Adrenal gland (tissue), 12 donors: ENCODE data around the gene VPS39. TPM values are rescaled to one million over a fixed set of nuclear protein-coding genes. Genes with fewer than 3 reads are reported as not detected.
A peak's percentile ranks its signal among the peaks of the same experiment; 100 is the strongest.

Source experiments
- DNase-seq, 7 donors: peaks; one replicate each; pipeline ENCODE4 v3.0.0-alpha.2; 2019 to 2020
- H3K27ac ChIP-seq, 5 donors: fragments of 200-600 bp; sonication (generic) in 4 of 5; 1 replicate in 3 of 5; 2 replicates in 2 of 5; pipeline versions ENCODE4 v1.5.1 to v1.8.0; 2016 to 2020; ENCODE audit warnings: mild to moderate bottlenecking in 1 of 5
- H3K27me3 ChIP-seq: fragments of 200-600 bp; 2 replicates; pipeline ENCODE4 v1.8.0; 2021
- H3K36me3 ChIP-seq, 2 donors: fragments of 200-600 bp; replicated peaks in 1 of 2; 1 replicate in 1 of 2; 2 replicates in 1 of 2; pipeline versions ENCODE4 v1.5.1 to v1.8.0; 2018 to 2022
- H3K4me1 ChIP-seq, 2 donors: fragments of 200-600 bp; replicated peaks in 1 of 2; 1 replicate in 1 of 2; 2 replicates in 1 of 2; pipeline versions ENCODE4 v1.5.1 to v1.8.0; 2018 to 2021
- H3K4me3 ChIP-seq, 4 donors: fragments of 200-600 bp; sonication (generic) in 3 of 4; one replicate each; pipeline ENCODE4 v1.5.1; 2016 to 2018
- H3K9me3 ChIP-seq, 3 donors: fragments of 200-600 bp; sonication (generic) in 1 of 3; replicated peaks in 1 of 3; 1 replicate in 2 of 3; 2 replicates in 1 of 3; pipeline versions ENCODE4 v1.5.1 to v1.8.0; 2016 to 2021
- CTCF ChIP-seq, 6 experiments: fragments of 450-650 bp in 4 of 6; fragments of 200-600 bp in 2 of 6; sonication (generic) in 1 of 6; IDR thresholded peaks; 1 replicate in 5 of 6; 2 replicates in 1 of 6; pipeline versions ENCODE4 v1.5.1 to v1.8.0; 2016 to 2021; ENCODE audit warnings: antibody characterized with exemption in 6 of 6, mild to moderate bottlenecking in 2 of 6, moderate library complexity in 1 of 6
- POLR2A ChIP-seq, 2 donors: fragments of 450-650 bp; IDR thresholded peaks; one replicate each; pipeline ENCODE4 v1.6.1; 2017; ENCODE audit warnings: antibody characterized with exemption in 2 of 2, mild to moderate bottlenecking in 2 of 2, moderate library complexity in 1 of 2
- WGBS, 4 donors: extraction: QIAGEN DNeasy Blood & Tissue Kit in 2 of 4; methylation state at CpG; one replicate each; pipeline versions ENCODE4 v1.1.5 to v1.1.7; 2013 to 2017; 5-methylcytosine and 5-hydroxymethylcytosine counted together
- intact Hi-C, 2 donors: fragments of 100-400 bp; cut with DNase I; formaldehyde crosslinking; loops; one replicate each; pipeline versions ENCODE4 v1.14.1 to v1.15.0; 2022 to 2023
- polyA plus RNA-seq, 3 donors: library from polyadenylated mRNA; stranded (reverse); fragments of 200-250 nt in 2 of 3; fragments of 350-450 nt in 1 of 3; fragmentation: Illumina TruSeq in 1 of 3; extraction: RNeasy Lipid Tissue Mini Kit (QIAGEN cat#74804) in 1 of 3; gene quantifications; one replicate each; pipeline ENCODE4 v1.2.3, GENCODE V29; 2013 to 2014
- total RNA-seq, 9 donors: library from RNA; depleted of rRNA in 4 of 9; stranded (reverse); fragments of >200 nt in 4 of 9; fragments of 120-200 nt in 1 of 9; fragmentation: NEBNext Ultra II Directional in 1 of 9; extraction: Animal tissue kit (Norgen Biotek cat#: 25700) in 1 of 9; gene quantifications; one replicate each; pipeline versions ENCODE4 v1.1.0 to v1.2.4, GENCODE V29; 2013 to 2023
- donor health status: healthy with polysubstance abuse.
- donor health status: Bipolar disorder and iron deficiency.
- donor health status: DM: yes; HTN: yes; CAD: no.
- donor health status: DM: no; HTN: no; CAD: no.
- donor health status: DM: no; HTN: no; CAD: no.
- donor health status: DM: yes; HTN: yes; CAD: no.

The VPS39 gene
- total and polyA plus RNA-seq, 12 donors, result 42.4 to 159 (median 70.4) TPM

- peak in 1 of 7 donors; percentile 36 for DNase-seq
- WGBS, 4 donors, result 92 to 96% (median 95%) methylated on average over 8 of the region's 8 CpGs
- TF ChIP-seq POLR2A (IDR thresholded peaks at IDR 0.05) (no peak), CTCF (IDR thresholded peaks at IDR 0.05) (no peak)
- H3K4me1 ChIP-seq, result peaks cover 8 to 12% of the 10 kb centered on the region in 2 donors
- H3K9me3 ChIP-seq, result no peaks in the 10 kb centered on the region
- intact Hi-C loops, result no loop called here
- H3K27me3 ChIP-seq, result no peaks in the 10 kb centered on the region
- H3K4me3 ChIP-seq, result no peak overlapping the region
- no peak overlapping the region for H3K27ac ChIP-seq
- H3K36me3 ChIP-seq, result peaks cover 0 to 35% of the 10 kb centered on the region in 2 donors
Observed at GRCh38 chr15:42157381-42157780, 50.7 kb downstream of the VPS39 start.

- 76 to 81% (median 78%) methylated on average over 5 to 8 of the region's 8 CpGs for WGBS, 4 donors
- Histone ChIP-seq H3K9me3 (no peaks in the 10 kb centered on the region), H3K27me3 (no peaks in the 10 kb centered on the region), H3K4me3 (no peak within 1 kb of the TSS), H3K36me3 (peaks cover 0 to 25% of the 10 kb centered on the region in 2 donors), H3K4me1 (peaks cover 8 to 12% of the 10 kb centered on the region in 2 donors), H3K27ac (no peak within 1 kb of the TSS)
- TF ChIP-seq CTCF (IDR thresholded peaks at IDR 0.05), result no peak
- TF ChIP-seq POLR2A (IDR thresholded peaks at IDR 0.05), result no peak
- intact Hi-C loops, result no loop called here
- no peak for DNase-seq
Observed at GRCh38 chr15:42156243-42156922, 51.7 kb downstream of the VPS39 start, which contains the start of gene PLA2G4F. Gene PLA2G4F (minus strand): TSS chr15:42156636. CDS start chr15:42156549, 87 bp downstream.

GRCh38 chr15:42155546-42156242, 52.4 kb downstream of the VPS39 start:
- 63 to 79% (median 72%) methylated on average over 26 to 27 of the region's 27 CpGs for WGBS, 4 donors
- intact Hi-C loops, result no loop called here
- H3K4me1 ChIP-seq, result peaks cover 8 to 12% of the 10 kb centered on the region in 2 donors
- DNase-seq, result no peak
- H3K9me3 ChIP-seq, result no peaks in the 10 kb centered on the region
- no peaks in the 10 kb centered on the region for H3K27me3 ChIP-seq
- TF ChIP-seq POLR2A (IDR thresholded peaks at IDR 0.05) (no peak), CTCF (IDR thresholded peaks at IDR 0.05) (no peak)
- no peak overlapping the region for H3K4me3 ChIP-seq
- H3K36me3 ChIP-seq, result peaks cover 0 to 18% of the 10 kb centered on the region in 2 donors
- no peak overlapping the region for H3K27ac ChIP-seq

- Histone ChIP-seq H3K36me3 (peaks cover 0 to 11% of the 10 kb centered on the region in 2 donors), H3K4me1 (peaks cover 8 to 12% of the 10 kb centered on the region in 2 donors), H3K9me3 (no peaks in the 10 kb centered on the region), H3K27me3 (no peaks in the 10 kb centered on the region), H3K4me3 (no peak overlapping the region), H3K27ac (no peak overlapping the region)
- 89 to 94% (median 93%) methylated on average over 14 of the region's 14 CpGs for WGBS, 4 donors
- intact Hi-C loops, result no loop called here
- TF ChIP-seq POLR2A (IDR thresholded peaks at IDR 0.05), result no peak
- TF ChIP-seq CTCF (IDR thresholded peaks at IDR 0.05), result no peak
- DNase-seq, result no peak
Observed at GRCh38 chr15:42154956-42155355, 53.1 kb downstream of the VPS39 start.
